ENCODE measurements around the gene HRC. TPM values are rescaled to one million over a fixed set of nuclear protein-coding genes. Genes with fewer than 3 reads are reported as not detected.

HRC gene
- total RNA-seq, 1 donor from 2014 or later, result not detected

GRCh38 chr19:49118565-49119410, 36.4 kb downstream of the HRC start, which contains the start of gene C19orf73:
TSS of gene C19orf73 (minus strand) at chr19:49119143. CDS start at chr19:49119022, 121 bp downstream.
- no peak for TF ChIP-seq CTCF (conservative IDR thresholded peaks at IDR 0.05; ENCODE audit: low read depth, low read length)
- no peak for DNase-seq (ENCODE audit: low read depth)
- H3K4me3 ChIP-seq (ENCODE audit: low read depth, low read length), result peak within 1 kb of the TSS; percentile 79

GRCh38 chr19:49117677-49118564, 37.3 kb downstream of the HRC start:
- DNase-seq (ENCODE audit: low read depth), result no peak
- TF ChIP-seq CTCF (conservative IDR thresholded peaks at IDR 0.05; ENCODE audit: low read depth, low read length), result no peak
- H3K4me3 ChIP-seq (ENCODE audit: low read depth, low read length), result peak overlapping the region; percentile 79

- no peak overlapping the region for H3K4me3 ChIP-seq (ENCODE audit: low read depth, low read length)
- TF ChIP-seq CTCF (conservative IDR thresholded peaks at IDR 0.05; ENCODE audit: low read depth, low read length), result no peak
- DNase-seq (ENCODE audit: low read depth), result no peak
Measured at GRCh38 chr19:49116544-49116943, 38.7 kb downstream of the HRC start.

- TF ChIP-seq CTCF (conservative IDR thresholded peaks at IDR 0.05; ENCODE audit: low read depth, low read length), result no peak
- no peak for DNase-seq (ENCODE audit: low read depth)
- H3K4me3 ChIP-seq (ENCODE audit: low read depth, low read length), result peak overlapping the region; percentile 76
Measured at GRCh38 chr19:49114630-49115363, 40.4 kb downstream of the HRC start.

GRCh38 chr19:49113762-49114629, 41.2 kb downstream of the HRC start, which contains the start of gene LIN7B:
TSS of gene LIN7B (plus strand) at chr19:49114370. CDS start at chr19:49114405, 35 bp downstream.
- H3K4me3 ChIP-seq (ENCODE audit: low read depth, low read length), result peak within 1 kb of the TSS; percentile 76
- peak; percentile 29 for TF ChIP-seq CTCF (conservative IDR thresholded peaks at IDR 0.05; ENCODE audit: low read depth, low read length)
- DNase-seq (ENCODE audit: low read depth), result no peak
